ENCODE results near the gene FLOT1.

FLOT1 gene

DNA sequence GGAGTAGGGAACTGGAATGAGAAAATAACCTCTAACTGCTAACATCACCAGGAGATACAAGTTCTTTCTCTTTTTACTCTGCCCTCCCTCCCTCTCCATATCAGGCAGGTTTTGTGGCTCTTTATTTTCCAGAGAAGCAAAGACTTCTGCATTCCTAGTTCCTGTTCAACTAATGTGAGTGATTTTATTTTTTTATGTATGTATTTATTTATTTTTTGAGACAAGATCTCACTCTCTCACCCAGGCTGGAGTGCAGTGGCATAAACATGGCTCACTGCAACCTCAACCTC lies 7.8 kb upstream of the FLOT1 start:
- no peak for DNase-seq (ENCODE audit: low spot score)
- Histone ChIP-seq H4K8ac (ENCODE audit: low read depth, low read length) (no peak overlapping the region), H3K14ac (ENCODE audit: low read length) (no peak overlapping the region), H3K23ac (ENCODE audit: low read depth, low read length, poor library complexity) (no peak overlapping the region), H2BK12ac (ENCODE audit: low read length) (no peak overlapping the region), H3K4me3 (ENCODE audit: low read length in 2 of 2) (no peak overlapping the region), H3K18ac (ENCODE audit: low read length) (no peak overlapping the region), H2BK5ac (ENCODE audit: low read length) (no peak overlapping the region), H3K9ac (ENCODE audit: low read depth, low read length, poor library complexity) (no peak overlapping the region), H2AK5ac (ENCODE audit: low read depth, low read length) (no peak overlapping the region), H3K36me3 (replicated peaks in 1 of 2; ENCODE audit: control insufficient read depth in 2 of 2, insufficient read depth in 2 of 2, low read length in 2 of 2) (no peaks in the 10 kb centered on the region), H3K27me3 (ENCODE audit: control insufficient read depth in 3 of 3, insufficient read depth in 3 of 3, low read depth in 1 of 3, low read length in 3 of 3) (no peaks in the 10 kb centered on the region), H3K4me1 (ENCODE audit: control insufficient read depth in 2 of 2, insufficient read depth in 1 of 2, low read depth in 1 of 2, low read length in 2 of 2) (peaks cover 2% of the 10 kb centered on the region in 2 donors), H2AFZ (ENCODE audit: low read length) (no peak overlapping the region), H3K4ac (ENCODE audit: low read length) (no peak overlapping the region), H3K9me3 (replicated peaks in 1 of 2; ENCODE audit: control insufficient read depth in 2 of 2, insufficient read depth in 1 of 2, low read depth in 1 of 2, low read length in 2 of 2) (peaks cover 0 to 2% of the 10 kb centered on the region in 2 donors), H2BK120ac (ENCODE audit: low read depth, low read length) (no peak overlapping the region), H2BK15ac (ENCODE audit: low read length) (no peak overlapping the region), H3K27ac (replicated peaks; ENCODE audit: low read length) (no peak overlapping the region), H3K4me2 (ENCODE audit: insufficient read depth, low read length, poor library complexity, severe bottlenecking) (no peak overlapping the region), H4K91ac (ENCODE audit: low read depth, low read length, poor library complexity) (no peak overlapping the region), H3K79me1 (ENCODE audit: low read depth, low read length) (no peaks in the 10 kb centered on the region)

DNA sequence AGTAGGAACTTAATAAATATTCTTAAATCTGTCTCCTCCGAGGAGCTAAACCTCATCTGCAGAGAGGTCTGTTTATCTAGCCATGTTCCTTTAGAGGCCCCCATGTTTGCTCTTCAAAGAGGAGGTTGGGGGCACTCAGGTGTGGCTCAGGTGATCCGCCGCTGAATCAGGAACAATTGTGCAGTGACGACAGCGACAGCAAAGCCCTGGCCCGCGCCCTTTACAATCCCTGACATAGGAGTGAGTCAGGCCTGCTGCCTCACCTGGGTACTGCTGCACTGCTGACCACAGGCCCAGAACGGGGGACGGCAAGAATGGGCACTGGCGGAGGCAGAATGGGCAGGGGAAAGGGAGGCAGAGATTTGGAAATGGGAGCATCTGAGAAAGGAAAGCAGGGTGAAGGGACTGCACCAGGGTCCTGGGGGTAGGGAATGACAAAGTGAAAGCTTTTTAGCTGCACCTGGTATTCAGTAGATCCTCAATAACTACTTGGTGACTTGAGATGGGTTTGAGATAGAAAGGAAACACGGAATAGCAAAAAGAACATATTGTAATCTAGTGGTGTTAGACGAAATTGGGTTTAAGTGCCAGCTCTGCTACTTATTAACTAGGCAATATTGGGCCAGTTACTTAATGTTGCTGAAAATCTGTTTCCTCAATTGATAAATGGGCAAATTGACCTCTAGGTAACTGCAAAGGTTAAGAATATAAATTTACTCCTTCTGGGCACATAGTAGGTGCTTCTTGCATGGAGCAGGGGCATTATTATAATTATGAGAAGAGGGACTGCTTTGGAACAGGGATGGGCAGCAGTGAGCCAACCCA lies 7.3 kb upstream of the FLOT1 start:
- peak overlapping the region; percentile 79 for H2BK12ac ChIP-seq (ENCODE audit: low read length)
- no peak overlapping the region for H2BK5ac ChIP-seq (ENCODE audit: low read length)
- no peak overlapping the region for H2AFZ ChIP-seq (ENCODE audit: low read length)
- H3K23ac ChIP-seq (ENCODE audit: low read depth, low read length, poor library complexity), result peak overlapping the region; percentile 59
- H3K27me3 ChIP-seq (ENCODE audit: control insufficient read depth in 3 of 3, insufficient read depth in 3 of 3, low read depth in 1 of 3, low read length in 3 of 3), result no peaks in the 10 kb centered on the region
- H3K14ac ChIP-seq (ENCODE audit: low read length), result no peak overlapping the region
- H3K9ac ChIP-seq (ENCODE audit: low read depth, low read length, poor library complexity), result no peak overlapping the region
- H2BK120ac ChIP-seq (ENCODE audit: low read depth, low read length), result no peak overlapping the region
- no peaks in the 10 kb centered on the region for H3K36me3 ChIP-seq (replicated peaks in 1 of 2; ENCODE audit: control insufficient read depth in 2 of 2, insufficient read depth in 2 of 2, low read length in 2 of 2)
- H3K4me3 ChIP-seq (ENCODE audit: low read length in 2 of 2), result no peak overlapping the region
- WGBS, 2 donors (ENCODE audit: extremely low coverage in 2 of 2, insufficient read length in 2 of 2, insufficient replicate concordance in 1 of 2), result no CpG with 5 or more reads among the region's 12 CpGs
- H3K79me1 ChIP-seq (ENCODE audit: low read depth, low read length), result no peaks in the 10 kb centered on the region
- peaks cover 0 to 2% of the 10 kb centered on the region in 2 donors for H3K9me3 ChIP-seq (replicated peaks in 1 of 2; ENCODE audit: control insufficient read depth in 2 of 2, insufficient read depth in 1 of 2, low read depth in 1 of 2, low read length in 2 of 2)
- H3K27ac ChIP-seq (replicated peaks; ENCODE audit: low read length), result no peak overlapping the region
- no peak overlapping the region for H4K91ac ChIP-seq (ENCODE audit: low read depth, low read length, poor library complexity)
- no peak for DNase-seq (ENCODE audit: low spot score)
- peak overlapping the region; percentile 72 for H3K18ac ChIP-seq (ENCODE audit: low read length)
- no peak overlapping the region for H2AK5ac ChIP-seq (ENCODE audit: low read depth, low read length)
- no peak overlapping the region for H3K4me2 ChIP-seq (ENCODE audit: insufficient read depth, low read length, poor library complexity, severe bottlenecking)
- no peak overlapping the region for H2BK15ac ChIP-seq (ENCODE audit: low read length)
- no peak overlapping the region for H4K8ac ChIP-seq (ENCODE audit: low read depth, low read length)
- H3K4ac ChIP-seq (ENCODE audit: low read length), result no peak overlapping the region
- H3K4me1 ChIP-seq (ENCODE audit: control insufficient read depth in 2 of 2, insufficient read depth in 1 of 2, low read depth in 1 of 2, low read length in 2 of 2), result peaks cover 2 to 3% of the 10 kb centered on the region in 2 donors

DNA sequence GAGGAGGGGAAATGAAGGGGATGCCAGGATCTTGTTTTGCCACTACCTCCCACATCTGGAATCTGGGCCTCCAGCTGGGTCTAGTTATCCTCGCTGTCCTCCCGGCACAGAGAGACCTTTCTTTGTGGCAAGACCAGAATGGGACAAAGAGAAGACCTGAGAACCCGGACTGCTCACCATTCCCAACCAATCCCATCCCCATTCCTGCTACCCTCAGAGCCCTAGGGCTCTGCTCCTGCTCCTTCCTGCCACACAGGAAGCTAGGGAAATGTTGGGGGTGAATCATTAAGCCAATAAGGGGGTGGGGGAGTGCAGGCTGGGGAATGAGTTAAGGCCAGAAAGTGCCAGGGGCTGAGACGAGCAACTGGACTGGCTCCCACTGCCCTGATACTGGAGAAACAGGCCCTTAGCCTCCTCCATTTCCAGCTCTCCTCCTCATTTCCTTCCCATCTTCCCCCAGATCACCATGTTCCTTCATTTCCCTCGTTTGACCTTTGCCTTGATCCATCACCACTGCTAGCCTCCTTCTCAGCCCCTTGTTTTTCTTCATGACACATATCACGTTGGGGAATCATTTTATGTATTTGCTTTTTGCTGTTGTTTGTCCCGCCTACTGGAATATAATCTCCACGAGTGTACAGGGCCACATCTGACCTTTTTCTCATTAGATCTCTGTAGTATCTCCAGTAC lies 6.5 kb upstream of the FLOT1 start:
- H2BK12ac ChIP-seq (ENCODE audit: low read length), result no peak overlapping the region
- no peak overlapping the region for H3K27ac ChIP-seq (replicated peaks; ENCODE audit: low read length)
- peaks cover 0 to 1% (median 0%) of the 10 kb centered on the region in 3 experiments for H3K27me3 ChIP-seq (ENCODE audit: control insufficient read depth in 3 of 3, insufficient read depth in 3 of 3, low read depth in 1 of 3, low read length in 3 of 3)
- no CpG with 5 or more reads among the region's 8 CpGs for WGBS, 2 donors (ENCODE audit: extremely low coverage in 2 of 2, insufficient read length in 2 of 2, insufficient replicate concordance in 1 of 2)
- H4K8ac ChIP-seq (ENCODE audit: low read depth, low read length), result no peak overlapping the region
- DNase-seq (ENCODE audit: low spot score), result no peak
- H4K91ac ChIP-seq (ENCODE audit: low read depth, low read length, poor library complexity), result no peak overlapping the region
- H2AK5ac ChIP-seq (ENCODE audit: low read depth, low read length), result no peak overlapping the region
- peak overlapping the region; percentile 16 for H2BK15ac ChIP-seq (ENCODE audit: low read length)
- H3K18ac ChIP-seq (ENCODE audit: low read length), result no peak overlapping the region
- H3K4ac ChIP-seq (ENCODE audit: low read length), result no peak overlapping the region
- peaks cover 2 to 5% of the 10 kb centered on the region in 2 donors for H3K4me1 ChIP-seq (ENCODE audit: control insufficient read depth in 2 of 2, insufficient read depth in 1 of 2, low read depth in 1 of 2, low read length in 2 of 2)
- no peak overlapping the region for H3K14ac ChIP-seq (ENCODE audit: low read length)
- no peak overlapping the region for H3K4me3 ChIP-seq (ENCODE audit: low read length in 2 of 2)
- H3K9me3 ChIP-seq (replicated peaks in 1 of 2; ENCODE audit: control insufficient read depth in 2 of 2, insufficient read depth in 1 of 2, low read depth in 1 of 2, low read length in 2 of 2), result peaks cover 0 to 2% of the 10 kb centered on the region in 2 donors
- H3K9ac ChIP-seq (ENCODE audit: low read depth, low read length, poor library complexity), result no peak overlapping the region
- no peak overlapping the region for H2BK120ac ChIP-seq (ENCODE audit: low read depth, low read length)
- no peak overlapping the region for H3K23ac ChIP-seq (ENCODE audit: low read depth, low read length, poor library complexity)
- no peaks in the 10 kb centered on the region for H3K79me1 ChIP-seq (ENCODE audit: low read depth, low read length)
- no peak overlapping the region for H2BK5ac ChIP-seq (ENCODE audit: low read length)
- H2AFZ ChIP-seq (ENCODE audit: low read length), result peak overlapping the region; percentile 30
- no peak overlapping the region for H3K4me2 ChIP-seq (ENCODE audit: insufficient read depth, low read length, poor library complexity, severe bottlenecking)
- H3K36me3 ChIP-seq (replicated peaks in 1 of 2; ENCODE audit: control insufficient read depth in 2 of 2, insufficient read depth in 2 of 2, low read length in 2 of 2), result no peaks in the 10 kb centered on the region

DNA sequence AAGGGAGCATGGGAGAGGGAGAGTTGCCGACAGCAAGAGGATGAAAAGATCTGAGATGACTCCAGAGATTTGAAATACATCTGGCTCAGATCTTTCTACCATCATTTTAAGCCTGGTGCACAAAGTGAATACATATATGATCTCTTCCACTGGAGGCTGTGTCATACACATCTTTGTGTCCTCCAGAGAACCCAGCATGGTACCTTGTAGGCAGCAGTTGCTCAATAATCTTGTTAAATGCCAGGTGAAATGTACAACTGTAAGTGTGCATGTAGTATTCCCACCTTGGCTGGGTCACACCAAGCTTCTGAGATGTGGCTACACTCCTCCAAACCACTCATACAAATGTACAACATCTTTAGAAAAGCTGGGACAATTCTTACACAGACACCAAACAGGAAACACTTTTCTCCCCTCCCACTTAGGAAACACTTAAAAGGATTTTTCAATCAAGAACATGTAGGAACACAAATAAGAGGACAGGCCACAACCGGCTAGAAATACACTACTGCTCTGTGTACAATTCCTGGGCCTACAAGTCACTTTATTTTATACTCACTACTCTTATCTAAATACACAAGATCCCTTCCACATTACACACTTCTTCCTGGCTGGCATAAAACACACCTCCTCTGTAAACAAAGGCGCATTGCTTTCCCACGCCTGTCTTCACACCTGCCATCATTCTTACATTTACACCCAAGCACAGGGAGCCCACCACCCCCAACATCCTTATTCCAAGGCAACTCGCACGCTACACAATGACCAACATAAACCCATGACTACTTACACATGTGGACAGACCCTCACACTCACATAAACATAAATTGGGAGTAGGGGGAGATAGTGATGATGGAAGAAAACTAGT lies 5.6 kb upstream of the FLOT1 start:
- H2BK5ac ChIP-seq (ENCODE audit: low read length), result no peak overlapping the region
- no peak for DNase-seq (ENCODE audit: low spot score)
- H3K36me3 ChIP-seq (replicated peaks in 1 of 2; ENCODE audit: control insufficient read depth in 2 of 2, insufficient read depth in 2 of 2, low read length in 2 of 2), result no peaks in the 10 kb centered on the region
- H4K8ac ChIP-seq (ENCODE audit: low read depth, low read length), result no peak overlapping the region
- peaks cover 2 to 7% of the 10 kb centered on the region in 2 donors for H3K4me1 ChIP-seq (ENCODE audit: control insufficient read depth in 2 of 2, insufficient read depth in 1 of 2, low read depth in 1 of 2, low read length in 2 of 2)
- H3K27me3 ChIP-seq (ENCODE audit: control insufficient read depth in 3 of 3, insufficient read depth in 3 of 3, low read depth in 1 of 3, low read length in 3 of 3), result peaks cover 0 to 10% (median 2%) of the 10 kb centered on the region in 3 experiments
- peaks cover 0 to 2% of the 10 kb centered on the region in 2 donors for H3K9me3 ChIP-seq (replicated peaks in 1 of 2; ENCODE audit: control insufficient read depth in 2 of 2, insufficient read depth in 1 of 2, low read depth in 1 of 2, low read length in 2 of 2)
- no peak overlapping the region for H3K4me2 ChIP-seq (ENCODE audit: insufficient read depth, low read length, poor library complexity, severe bottlenecking)
- no peak overlapping the region for H2BK15ac ChIP-seq (ENCODE audit: low read length)
- H3K9ac ChIP-seq (ENCODE audit: low read depth, low read length, poor library complexity), result no peak overlapping the region
- H3K4me3 ChIP-seq (ENCODE audit: low read length in 2 of 2), result peak overlapping the region in 1 of 2 donors; percentile 51
- H3K18ac ChIP-seq (ENCODE audit: low read length), result no peak overlapping the region
- WGBS, 2 donors (ENCODE audit: extremely low coverage in 2 of 2, insufficient read length in 2 of 2, insufficient replicate concordance in 1 of 2), result no CpG with 5 or more reads among the region's 6 CpGs
- H2BK12ac ChIP-seq (ENCODE audit: low read length), result no peak overlapping the region
- H3K27ac ChIP-seq (replicated peaks; ENCODE audit: low read length), result no peak overlapping the region
- no peak overlapping the region for H2AFZ ChIP-seq (ENCODE audit: low read length)
- no peak overlapping the region for H3K4ac ChIP-seq (ENCODE audit: low read length)
- no peaks in the 10 kb centered on the region for H3K79me1 ChIP-seq (ENCODE audit: low read depth, low read length)
- no peak overlapping the region for H4K91ac ChIP-seq (ENCODE audit: low read depth, low read length, poor library complexity)
- H3K14ac ChIP-seq (ENCODE audit: low read length), result no peak overlapping the region
- no peak overlapping the region for H2AK5ac ChIP-seq (ENCODE audit: low read depth, low read length)
- no peak overlapping the region for H3K23ac ChIP-seq (ENCODE audit: low read depth, low read length, poor library complexity)
- no peak overlapping the region for H2BK120ac ChIP-seq (ENCODE audit: low read depth, low read length)
